ENCODE results near the gene ARHGAP31.

ARHGAP31 gene

GRCh38 chr3:119279101-119279554, 15.1 kb upstream of the ARHGAP31 start:
- no peaks in the 10 kb centered on the region for H3K36me3 ChIP-seq (replicated peaks)
- H3K27ac ChIP-seq = no peak overlapping the region
- no peaks in the 10 kb centered on the region for H3K27me3 ChIP-seq (replicated peaks)
- no peak overlapping the region for H3K4me3 ChIP-seq (ENCODE audit: low read depth, low read length)
- TF ChIP-seq CTCF (IDR thresholded peaks at IDR 0.05; ENCODE audit: low read depth, low read length, missing control alignments) = no peak
- in situ Hi-C loops (cut with HindIII; ENCODE audit: low pct_ligation_motif_present, low sequenced_read_pairs) = no loop called here
- no peak for DNase-seq

GRCh38 chr3:119279584-119280243, 14.5 kb upstream of the ARHGAP31 start:
- no peak overlapping the region for H3K4me3 ChIP-seq (ENCODE audit: low read depth, low read length)
- no peaks in the 10 kb centered on the region for H3K36me3 ChIP-seq (replicated peaks)
- no peak for TF ChIP-seq CTCF (IDR thresholded peaks at IDR 0.05; ENCODE audit: low read depth, low read length, missing control alignments)
- H3K27me3 ChIP-seq (replicated peaks) = no peaks in the 10 kb centered on the region
- no peak for DNase-seq
- in situ Hi-C loops (cut with HindIII; ENCODE audit: low pct_ligation_motif_present, low sequenced_read_pairs) = no loop called here
- no peak overlapping the region for H3K27ac ChIP-seq

GRCh38 chr3:119288669-119289403, 5.3 kb upstream of the ARHGAP31 start:
- H3K27me3 ChIP-seq (replicated peaks) = no peaks in the 10 kb centered on the region
- in situ Hi-C loops (cut with HindIII; ENCODE audit: low pct_ligation_motif_present, low sequenced_read_pairs) = no loop called here
- no peak for TF ChIP-seq CTCF (IDR thresholded peaks at IDR 0.05; ENCODE audit: low read depth, low read length, missing control alignments)
- DNase-seq = no peak
- no peaks in the 10 kb centered on the region for H3K36me3 ChIP-seq (replicated peaks)
- H3K4me3 ChIP-seq (ENCODE audit: low read depth, low read length) = no peak overlapping the region
- no peak overlapping the region for H3K27ac ChIP-seq

GRCh38 chr3:119289404-119289770, 4.8 kb upstream of the ARHGAP31 start:
- H3K4me3 ChIP-seq (ENCODE audit: low read depth, low read length) = no peak overlapping the region
- no peak for DNase-seq
- H3K27me3 ChIP-seq (replicated peaks) = no peaks in the 10 kb centered on the region
- no peaks in the 10 kb centered on the region for H3K36me3 ChIP-seq (replicated peaks)
- in situ Hi-C loops (cut with HindIII; ENCODE audit: low pct_ligation_motif_present, low sequenced_read_pairs) = no loop called here
- H3K27ac ChIP-seq = no peak overlapping the region
- TF ChIP-seq CTCF (IDR thresholded peaks at IDR 0.05; ENCODE audit: low read depth, low read length, missing control alignments) = no peak

GRCh38 chr3:119290613-119291012, 3.6 kb upstream of the ARHGAP31 start:
- no peak overlapping the region for H3K27ac ChIP-seq

More at GRCh38 chr3:119290613-119291012, 3.6 kb upstream of the ARHGAP31 start:
- no peak for TF ChIP-seq CTCF (IDR thresholded peaks at IDR 0.05; ENCODE audit: low read depth, low read length, missing control alignments)
- in situ Hi-C loops (cut with HindIII; ENCODE audit: low pct_ligation_motif_present, low sequenced_read_pairs) = no loop called here
- Histone ChIP-seq H3K4me3 (ENCODE audit: low read depth, low read length) (no peak overlapping the region), H3K36me3 (replicated peaks) (no peaks in the 10 kb centered on the region), H3K27me3 (replicated peaks) (no peaks in the 10 kb centered on the region)
- DNase-seq = no peak

Data from brain microvascular endothelial cell (primary cell).